HEK293 (cell line): ENCODE data around the gene CPD.

Experiments used
- CTCF ChIA-PET: fragments of 350-600 bp; formaldehyde crosslinking; extraction: SDS; loops from one replicate; lab custom pipeline; 2021; ENCODE audit warnings: antibody characterized with exemption; lab: Yijun Ruan, JAX
- POLR2A ChIA-PET: fragments of 300-600 bp; formaldehyde crosslinking; extraction: SDS; loops from one replicate; lab custom pipeline; 2020; ENCODE audit warnings: antibody characterized with exemption, inconsistent platforms; lab: Yijun Ruan, JAX
- H3K27ac ChIP-seq: fragments of 200-500 bp; sonication (Bioruptor generic); 2 replicates; pipeline ENCODE4 v1.5.1; 2014; ENCODE audit warnings: low read depth, low read length, control low read depth, inconsistent platforms; ENCODE audit errors: extremely low read depth
- H3K36me3 ChIP-seq, 2 experiments: fragments of 200-500 bp in 1 of 2; sonication (Bioruptor generic) in 1 of 2; 1 replicate in 1 of 2; 2 replicates in 1 of 2; pipeline ENCODE4 v1.5.1; 2014 to 2017; ENCODE audit warnings: inconsistent platforms in 2 of 2, low read length in 2 of 2; ENCODE audit not compliant: control insufficient read depth in 2 of 2, insufficient read depth in 1 of 2
- H3K4me1 ChIP-seq: fragments of 200-500 bp; sonication (Bioruptor generic); 2 replicates; pipeline ENCODE4 v1.5.1; 2014; ENCODE audit warnings: mild to moderate bottlenecking, low read length, inconsistent platforms; ENCODE audit not compliant: control insufficient read depth, insufficient read depth
- H3K4me3 ChIP-seq: 2 replicates; pipeline ENCODE4 v1.5.1; 2011; ENCODE audit warnings: low read depth, mild to moderate bottlenecking, control low read depth, low read length, moderate library complexity
- H3K9me3 ChIP-seq: fragments of 200-500 bp; sonication (Bioruptor generic); 2 replicates; pipeline ENCODE4 v1.5.1; 2014; ENCODE audit warnings: low read depth, low read length, inconsistent platforms; ENCODE audit not compliant: control insufficient read depth, insufficient read depth
- IKZF3 ChIP-seq: fragments of 450-650 bp; IDR thresholded peaks from 2 replicates; pipeline ENCODE4 v1.5.0; 2018; ENCODE audit warnings: missing biosample characterization, mild to moderate bottlenecking, missing genetic modification characterization, moderate library complexity
- KLF16 ChIP-seq: fragments of 450-650 bp; formaldehyde crosslinking; IDR thresholded peaks from 2 replicates; pipeline ENCODE4 v1.5.1; 2017; ENCODE audit warnings: missing biosample characterization, missing genetic modification characterization
- OVOL3 ChIP-seq: fragments of 450-650 bp; formaldehyde crosslinking; IDR thresholded peaks from 2 replicates; pipeline ENCODE4 v1.5.1; 2016; ENCODE audit warnings: missing biosample characterization, missing genetic modification characterization
- RBAK ChIP-seq: fragments of 450-650 bp; formaldehyde crosslinking; IDR thresholded peaks from 2 replicates; pipeline ENCODE4 v1.5.1; 2016; ENCODE audit warnings: missing biosample characterization, missing genetic modification characterization
- SP7 ChIP-seq: fragments of 450-650 bp; formaldehyde crosslinking; IDR thresholded peaks from 2 replicates; pipeline ENCODE4 v1.5.1; 2016; ENCODE audit warnings: missing biosample characterization, missing genetic modification characterization
- ZBTB21 ChIP-seq: fragments of 450-650 bp; formaldehyde crosslinking; IDR thresholded peaks from 2 replicates; pipeline ENCODE4 v1.5.1; 2017; ENCODE audit warnings: missing biosample characterization, missing genetic modification characterization
- ZFP3 ChIP-seq: fragments of 450-650 bp; formaldehyde crosslinking; IDR thresholded peaks from 2 replicates; pipeline ENCODE4 v1.5.1; 2016; ENCODE audit warnings: low read depth, missing biosample characterization, missing genetic modification characterization
- ZFP69B ChIP-seq: fragments of 450-650 bp; formaldehyde crosslinking; IDR thresholded peaks from 2 replicates; pipeline ENCODE4 v1.5.1; 2016; ENCODE audit warnings: missing biosample characterization, missing genetic modification characterization
- ZNF16 ChIP-seq: fragments of 450-650 bp; formaldehyde crosslinking; IDR thresholded peaks from 2 replicates; pipeline ENCODE4 v1.5.1; 2016; ENCODE audit warnings: low read depth, missing biosample characterization, missing genetic modification characterization
- ZNF274 ChIP-seq, 2 experiments: fragments of 200-500 bp in 1 of 2; fragments of 450-650 bp in 1 of 2; sonication (Bioruptor generic) in 1 of 2; formaldehyde crosslinking in 1 of 2; IDR thresholded peaks; 2 replicates each; pipeline versions ENCODE4 v1.5.1 to v1.6.1; 2014 to 2016; ENCODE audit warnings: borderline replicate concordance in 1 of 2, inconsistent platforms in 1 of 2, low read length in 1 of 2, missing biosample characterization in 1 of 2, missing genetic modification characterization in 1 of 2
- ZNF292 ChIP-seq: fragments of 450-650 bp; formaldehyde crosslinking; IDR thresholded peaks from 2 replicates; pipeline ENCODE4 v1.5.1; 2016; ENCODE audit warnings: low read depth, missing biosample characterization, missing genetic modification characterization, borderline replicate concordance
- ZNF391 ChIP-seq: fragments of 450-650 bp; formaldehyde crosslinking; IDR thresholded peaks from 2 replicates; pipeline ENCODE4 v1.5.1; 2016; ENCODE audit warnings: low read depth, missing biosample characterization, missing genetic modification characterization, borderline replicate concordance
- ZNF423 ChIP-seq: fragments of 450-650 bp; formaldehyde crosslinking; IDR thresholded peaks from 2 replicates; pipeline ENCODE4 v1.5.1; 2016; ENCODE audit warnings: missing biosample characterization, missing genetic modification characterization
- ZNF433 ChIP-seq: fragments of 450-650 bp; formaldehyde crosslinking; IDR thresholded peaks from 2 replicates; pipeline ENCODE4 v1.5.1; 2016; ENCODE audit warnings: missing biosample characterization, missing genetic modification characterization, low read depth
- ZNF600 ChIP-seq: fragments of 450-650 bp; formaldehyde crosslinking; IDR thresholded peaks from 2 replicates; pipeline ENCODE4 v1.5.1; 2016; ENCODE audit warnings: missing biosample characterization, missing genetic modification characterization
- ZNF664 ChIP-seq: fragments of 450-650 bp; formaldehyde crosslinking; IDR thresholded peaks from 2 replicates; pipeline ENCODE4 v1.5.1; 2016; ENCODE audit warnings: missing biosample characterization, missing genetic modification characterization
- ZNF701 ChIP-seq: fragments of 450-650 bp; formaldehyde crosslinking; IDR thresholded peaks from 2 replicates; pipeline ENCODE4 v1.5.1; 2016; ENCODE audit warnings: missing biosample characterization, missing genetic modification characterization
- TF ChIP-seq, protein P1 (sequence below): fragments of 450-650 bp; formaldehyde crosslinking; IDR thresholded peaks from 2 replicates; pipeline ENCODE4 v1.5.1; 2017; ENCODE audit warnings: missing biosample characterization, missing genetic modification characterization
- TF ChIP-seq, protein P2 (sequence below): fragments of 450-650 bp; formaldehyde crosslinking; IDR thresholded peaks from 2 replicates; pipeline ENCODE4 v1.5.1; 2016; ENCODE audit warnings: missing biosample characterization, missing genetic modification characterization
- TF ChIP-seq, protein P3 (sequence below): fragments of 450-650 bp; formaldehyde crosslinking; IDR thresholded peaks from 2 replicates; pipeline ENCODE4 v1.5.1; 2016; ENCODE audit warnings: missing biosample characterization, missing genetic modification characterization, low read depth
- TF ChIP-seq, protein P4 (sequence below): fragments of 450-650 bp; formaldehyde crosslinking; IDR thresholded peaks from 2 replicates; pipeline ENCODE4 v1.5.1; 2016; ENCODE audit warnings: missing biosample characterization, missing genetic modification characterization

Gene CPD

DNA sequence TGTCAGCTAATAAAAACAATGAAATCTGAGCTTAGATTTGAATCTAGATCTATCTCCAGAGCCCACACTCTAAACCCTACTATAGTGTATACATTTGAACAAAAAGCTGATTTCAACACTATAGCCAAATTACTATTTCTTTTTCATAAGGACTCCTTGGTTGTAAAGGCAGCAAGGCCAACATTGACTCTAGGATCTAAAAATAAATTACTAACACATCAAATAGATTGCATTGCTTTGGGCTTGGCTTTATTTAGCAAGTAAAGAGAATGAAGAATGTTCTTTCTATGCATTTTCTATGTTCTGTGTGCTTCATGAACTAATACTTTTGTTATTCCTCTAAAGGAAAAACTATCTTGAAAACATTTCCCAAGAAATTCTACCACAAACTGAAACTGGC, 103.8 kb downstream of the CPD start:
- no peaks in the 10 kb centered on the region for H3K4me1 ChIP-seq
- CTCF ChIA-PET = interaction anchor here (0.6 kb wide), 1 partner anchor 168 kb away, joined by 3 read pairs; no protein-coding TSS in a partner anchor
- H3K9me3 ChIP-seq = no peaks in the 10 kb centered on the region
- TF ChIP-seq, protein P1, sequence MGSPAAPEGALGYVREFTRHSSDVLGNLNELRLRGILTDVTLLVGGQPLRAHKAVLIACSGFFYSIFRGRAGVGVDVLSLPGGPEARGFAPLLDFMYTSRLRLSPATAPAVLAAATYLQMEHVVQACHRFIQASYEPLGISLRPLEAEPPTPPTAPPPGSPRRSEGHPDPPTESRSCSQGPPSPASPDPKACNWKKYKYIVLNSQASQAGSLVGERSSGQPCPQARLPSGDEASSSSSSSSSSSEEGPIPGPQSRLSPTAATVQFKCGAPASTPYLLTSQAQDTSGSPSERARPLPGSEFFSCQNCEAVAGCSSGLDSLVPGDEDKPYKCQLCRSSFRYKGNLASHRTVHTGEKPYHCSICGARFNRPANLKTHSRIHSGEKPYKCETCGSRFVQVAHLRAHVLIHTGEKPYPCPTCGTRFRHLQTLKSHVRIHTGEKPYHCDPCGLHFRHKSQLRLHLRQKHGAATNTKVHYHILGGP (tag by site-specific recombination) = no peak
- TF ChIP-seq, protein P2, sequence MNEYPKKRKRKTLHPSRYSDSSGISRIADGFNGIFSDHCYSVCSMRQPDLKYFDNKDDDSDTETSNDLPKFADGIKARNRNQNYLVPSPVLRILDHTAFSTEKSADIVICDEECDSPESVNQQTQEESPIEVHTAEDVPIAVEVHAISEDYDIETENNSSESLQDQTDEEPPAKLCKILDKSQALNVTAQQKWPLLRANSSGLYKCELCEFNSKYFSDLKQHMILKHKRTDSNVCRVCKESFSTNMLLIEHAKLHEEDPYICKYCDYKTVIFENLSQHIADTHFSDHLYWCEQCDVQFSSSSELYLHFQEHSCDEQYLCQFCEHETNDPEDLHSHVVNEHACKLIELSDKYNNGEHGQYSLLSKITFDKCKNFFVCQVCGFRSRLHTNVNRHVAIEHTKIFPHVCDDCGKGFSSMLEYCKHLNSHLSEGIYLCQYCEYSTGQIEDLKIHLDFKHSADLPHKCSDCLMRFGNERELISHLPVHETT = no peak
- peaks cover 85 to 90% of the 10 kb centered on the region in 2 experiments for H3K36me3 ChIP-seq
- POLR2A ChIA-PET = no interaction called here
- no peak overlapping the region for H3K27ac ChIP-seq
- H3K4me3 ChIP-seq = no peak overlapping the region

DNA sequence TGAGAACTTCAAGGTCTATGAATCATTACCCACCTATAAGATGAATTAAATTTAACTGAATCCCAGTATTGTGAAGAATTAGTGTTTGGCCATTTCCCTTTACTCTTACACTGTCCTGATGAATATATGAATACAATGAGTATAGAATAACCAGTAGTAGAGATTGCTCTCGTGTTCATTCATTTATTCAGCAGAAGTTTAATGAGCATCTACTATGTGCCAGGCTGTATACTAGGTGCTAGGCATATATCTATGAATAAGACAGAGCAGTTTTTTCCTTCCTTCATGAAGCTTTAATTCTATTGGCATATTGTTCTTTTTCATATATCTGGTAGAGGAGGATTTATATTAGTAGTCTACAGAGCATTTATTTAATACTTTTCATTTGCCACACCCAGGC, 104.4 kb downstream of the CPD start:
- TF ChIP-seq, protein P3, sequence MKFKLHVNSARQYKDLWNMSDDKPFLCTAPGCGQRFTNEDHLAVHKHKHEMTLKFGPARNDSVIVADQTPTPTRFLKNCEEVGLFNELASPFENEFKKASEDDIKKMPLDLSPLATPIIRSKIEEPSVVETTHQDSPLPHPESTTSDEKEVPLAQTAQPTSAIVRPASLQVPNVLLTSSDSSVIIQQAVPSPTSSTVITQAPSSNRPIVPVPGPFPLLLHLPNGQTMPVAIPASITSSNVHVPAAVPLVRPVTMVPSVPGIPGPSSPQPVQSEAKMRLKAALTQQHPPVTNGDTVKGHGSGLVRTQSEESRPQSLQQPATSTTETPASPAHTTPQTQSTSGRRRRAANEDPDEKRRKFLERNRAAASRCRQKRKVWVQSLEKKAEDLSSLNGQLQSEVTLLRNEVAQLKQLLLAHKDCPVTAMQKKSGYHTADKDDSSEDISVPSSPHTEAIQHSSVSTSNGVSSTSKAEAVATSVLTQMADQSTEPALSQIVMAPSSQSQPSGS = no peak
- peak; percentile 89 for TF ChIP-seq ZNF664
- TF ChIP-seq, all 188 proteins: peak for 1
- peaks cover 88 to 96% of the 10 kb centered on the region in 2 experiments for H3K36me3 ChIP-seq
- no peaks in the 10 kb centered on the region for H3K9me3 ChIP-seq
- H3K4me3 ChIP-seq = no peak overlapping the region
- POLR2A ChIA-PET = no interaction called here
- CTCF ChIA-PET = no interaction called here
- no peaks in the 10 kb centered on the region for H3K4me1 ChIP-seq
- no peak overlapping the region for H3K27ac ChIP-seq

DNA sequence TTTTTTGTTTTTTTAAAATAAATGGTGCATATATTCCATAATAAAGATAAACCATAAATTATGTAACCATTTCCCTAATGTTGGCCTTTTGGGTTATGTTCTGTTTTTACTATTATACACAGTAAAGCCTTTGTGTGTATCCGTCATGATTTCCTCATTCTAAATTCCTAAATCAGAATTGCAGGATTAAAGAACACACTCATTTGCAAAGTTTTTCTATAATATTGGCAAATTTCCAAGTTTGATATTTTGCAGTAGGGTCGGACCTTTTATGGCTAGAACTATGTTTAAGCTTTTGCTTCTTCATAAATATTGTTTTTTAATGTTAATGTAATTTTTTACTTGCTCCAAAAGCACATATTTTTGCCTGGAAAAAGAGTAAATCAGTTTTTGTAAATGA, 115.1 kb downstream of the CPD start:
- TF ChIP-seq ZFP69B (tag by site-specific recombination) (no peak), RBAK (tag by site-specific recombination) (no peak), ZBTB21 (tag by site-specific recombination) (no peak), ZNF274 (IDR thresholded peaks at IDR 0.05; ENCODE audit: low read length) (no peak), ZNF274 (tag by site-specific recombination; IDR thresholded peaks at IDR 0.05; ENCODE audit: borderline replicate concordance) (no peak), ZNF423 (tag by site-specific recombination) (no peak), ZNF292 (tag by site-specific recombination) (no peak), OVOL3 (tag by site-specific recombination) (no peak), KLF16 (no peak), ZNF701 (tag by site-specific recombination) (no peak), ZFP3 (tag by site-specific recombination) (no peak), SP7 (tag by site-specific recombination) (no peak), ZNF16 (tag by site-specific recombination) (no peak), ZNF433 (tag by site-specific recombination) (no peak), ZNF600 (tag by site-specific recombination) (no peak), ZNF391 (tag by site-specific recombination) (no peak), IKZF3 (tag by site-specific recombination) (no peak)
- TF ChIP-seq, protein P4, sequence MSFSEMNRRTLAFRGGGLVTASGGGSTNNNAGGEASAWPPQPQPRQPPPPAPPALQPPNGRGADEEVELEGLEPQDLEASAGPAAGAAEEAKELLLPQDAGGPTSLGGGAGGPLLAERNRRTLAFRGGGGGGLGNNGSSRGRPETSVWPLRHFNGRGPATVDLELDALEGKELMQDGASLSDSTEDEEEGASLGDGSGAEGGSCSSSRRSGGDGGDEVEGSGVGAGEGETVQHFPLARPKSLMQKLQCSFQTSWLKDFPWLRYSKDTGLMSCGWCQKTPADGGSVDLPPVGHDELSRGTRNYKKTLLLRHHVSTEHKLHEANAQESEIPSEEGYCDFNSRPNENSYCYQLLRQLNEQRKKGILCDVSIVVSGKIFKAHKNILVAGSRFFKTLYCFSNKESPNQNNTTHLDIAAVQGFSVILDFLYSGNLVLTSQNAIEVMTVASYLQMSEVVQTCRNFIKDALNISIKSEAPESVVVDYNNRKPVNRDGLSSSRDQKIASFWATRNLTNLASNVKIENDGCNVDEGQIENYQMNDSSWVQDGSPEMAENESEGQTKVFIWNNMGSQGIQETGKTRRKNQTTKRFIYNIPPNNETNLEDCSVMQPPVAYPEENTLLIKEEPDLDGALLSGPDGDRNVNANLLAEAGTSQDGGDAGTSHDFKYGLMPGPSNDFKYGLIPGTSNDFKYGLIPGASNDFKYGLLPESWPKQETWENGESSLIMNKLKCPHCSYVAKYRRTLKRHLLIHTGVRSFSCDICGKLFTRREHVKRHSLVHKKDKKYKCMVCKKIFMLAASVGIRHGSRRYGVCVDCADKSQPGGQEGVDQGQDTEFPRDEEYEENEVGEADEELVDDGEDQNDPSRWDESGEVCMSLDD (tag by site-specific recombination) = no peak
- H3K4me1 ChIP-seq = no peaks in the 10 kb centered on the region
- CTCF ChIA-PET = interaction anchor here (1.1 kb wide), 2 partner anchors 16 to 17 kb away, joined by 6 to 12 read pairs; partner anchors contain the start of gene GOSR1
- POLR2A ChIA-PET = no interaction called here
- H3K9me3 ChIP-seq = no peaks in the 10 kb centered on the region
- peaks cover 98% of the 10 kb centered on the region in 2 experiments for H3K36me3 ChIP-seq
- no peak overlapping the region for H3K27ac ChIP-seq
- no peak overlapping the region for H3K4me3 ChIP-seq
